SIG-M5 treated with dmso at 0.1 percent for 504 hours (cell line): ENCODE measurements around the gene GLCE.
"Not testable (repeated sequence)": the region's sequence is repeated elsewhere in the genome, so short reads cannot be mapped to it uniquely, and the experiment has no call there.

Experiments
- DNase-seq: peaks from one replicate; lab custom pipeline; 2025; ENCODE audit not compliant: unreplicated experiment; lab: John Stamatoyannopoulos, UW

The GLCE gene

DNA sequence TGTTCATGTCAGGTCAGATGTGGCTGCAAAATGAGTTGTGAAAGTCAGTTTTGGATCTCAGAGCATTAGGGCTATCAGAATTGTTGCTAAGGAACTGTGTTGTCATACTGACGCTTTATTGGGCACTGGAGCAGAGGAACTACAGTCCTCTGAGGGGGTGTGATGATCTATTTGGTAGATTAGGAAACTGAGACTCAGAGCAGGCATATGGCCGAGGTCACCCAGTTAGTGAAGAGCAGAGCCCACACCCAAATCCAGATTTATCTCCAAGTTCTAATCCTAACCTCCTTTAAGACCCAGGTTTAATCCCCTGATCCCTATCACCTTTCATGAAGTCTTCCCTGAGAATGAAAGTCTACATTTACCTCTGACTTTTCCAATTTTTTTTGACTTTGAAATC, 25.6 kb upstream of the GLCE start:
- no peak for DNase-seq

DNA sequence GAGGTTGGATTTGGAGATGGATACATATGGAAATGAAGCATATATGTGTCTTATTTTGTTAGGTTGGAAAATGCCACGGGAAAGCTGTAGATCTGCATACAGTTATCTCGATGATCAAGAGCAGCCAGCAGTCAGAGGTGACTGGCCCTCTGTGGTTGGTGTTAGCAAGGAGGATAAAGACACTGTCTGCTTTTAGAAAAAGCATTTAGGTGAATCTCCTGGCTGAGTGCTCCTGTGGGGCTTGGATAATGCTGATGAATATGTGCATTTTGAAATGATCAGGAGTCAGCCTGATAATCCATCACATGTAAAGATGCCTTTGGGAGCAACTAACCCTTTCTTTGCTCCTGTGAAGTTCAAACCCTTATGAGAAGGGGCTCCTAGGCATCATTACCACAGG, 24.9 kb upstream of the GLCE start:
- no peak for DNase-seq

DNA sequence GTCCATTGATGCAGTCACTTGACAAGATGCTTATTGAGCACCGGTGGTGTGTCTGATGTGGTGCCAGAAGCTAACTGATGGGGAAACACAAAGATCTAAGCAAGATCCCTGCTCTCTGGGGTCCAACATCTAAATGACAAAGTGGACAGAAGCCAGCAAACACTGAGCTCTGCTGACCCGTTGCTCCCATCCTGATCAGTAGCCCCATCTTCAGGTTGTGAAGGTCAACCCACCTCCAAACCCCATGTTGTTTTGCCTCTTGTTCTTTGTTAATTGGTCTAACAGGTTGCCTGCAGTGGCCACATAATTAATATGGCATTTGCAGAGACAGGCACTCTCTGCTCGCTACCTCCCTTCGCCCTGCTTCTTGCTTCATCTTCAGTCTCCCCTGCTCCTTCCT, 21.5 kb upstream of the GLCE start:
- DNase-seq, result no peak

DNA sequence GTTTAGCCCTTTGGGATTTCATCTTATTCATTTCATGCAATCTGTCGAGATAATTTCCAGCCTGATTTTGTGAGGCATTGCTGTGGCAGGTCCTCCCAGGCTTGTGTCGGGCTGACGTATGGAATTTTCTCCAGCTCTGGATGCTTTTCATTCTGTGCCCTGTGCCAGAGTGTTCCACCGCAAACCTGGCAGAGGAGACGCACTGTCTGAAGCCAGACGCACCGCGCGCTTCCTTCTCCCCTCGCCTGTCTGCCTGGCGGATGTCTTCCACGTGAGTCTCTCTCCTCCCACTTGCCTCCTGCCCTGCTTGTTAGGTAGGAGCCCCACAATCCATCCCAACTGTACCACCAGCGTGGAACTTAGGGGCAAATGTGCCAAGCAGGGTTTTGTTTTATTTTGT, 20.1 kb upstream of the GLCE start:
- no peak for DNase-seq

DNA sequence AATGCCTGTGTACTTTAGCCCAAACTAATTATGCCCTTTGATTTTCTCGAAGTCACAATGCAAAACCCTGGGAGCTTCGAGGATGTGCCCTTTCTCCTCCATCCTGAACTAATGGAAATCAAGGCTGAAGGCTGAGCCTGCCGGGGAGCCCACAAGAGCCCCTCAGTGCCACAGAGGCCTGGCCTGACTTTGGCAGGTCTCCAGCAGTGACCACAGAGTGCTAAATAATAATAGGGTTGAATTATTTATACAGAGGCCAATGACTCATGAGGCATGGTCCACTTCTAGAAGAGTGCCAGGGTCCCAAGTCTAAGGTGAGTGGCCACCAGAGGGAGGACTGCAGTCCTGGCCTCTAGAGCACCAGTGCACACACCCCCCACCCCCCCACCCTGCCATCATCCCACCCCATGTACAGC, 19.1 kb upstream of the GLCE start:
- DNase-seq, result no peak

DNA sequence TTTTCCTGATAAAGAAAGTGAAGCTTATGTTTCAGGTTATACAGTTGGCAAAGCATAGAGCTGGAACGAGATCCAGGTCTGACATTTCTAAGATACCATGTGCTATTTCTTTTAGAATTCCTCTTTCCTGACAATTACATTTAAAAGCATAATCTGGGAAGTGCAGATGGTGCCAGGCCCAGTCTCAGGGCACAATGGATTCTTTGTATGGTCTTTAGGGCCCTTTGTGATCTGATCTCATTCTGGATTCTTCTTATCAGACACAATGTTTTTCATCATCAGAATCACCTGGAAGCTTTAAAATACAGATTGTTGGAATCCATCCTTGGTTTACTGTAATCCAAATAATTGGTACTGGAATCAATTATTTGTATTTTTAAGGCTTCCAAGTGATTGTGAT, 18.6 kb upstream of the GLCE start:
- DNase-seq, result no peak

DNA sequence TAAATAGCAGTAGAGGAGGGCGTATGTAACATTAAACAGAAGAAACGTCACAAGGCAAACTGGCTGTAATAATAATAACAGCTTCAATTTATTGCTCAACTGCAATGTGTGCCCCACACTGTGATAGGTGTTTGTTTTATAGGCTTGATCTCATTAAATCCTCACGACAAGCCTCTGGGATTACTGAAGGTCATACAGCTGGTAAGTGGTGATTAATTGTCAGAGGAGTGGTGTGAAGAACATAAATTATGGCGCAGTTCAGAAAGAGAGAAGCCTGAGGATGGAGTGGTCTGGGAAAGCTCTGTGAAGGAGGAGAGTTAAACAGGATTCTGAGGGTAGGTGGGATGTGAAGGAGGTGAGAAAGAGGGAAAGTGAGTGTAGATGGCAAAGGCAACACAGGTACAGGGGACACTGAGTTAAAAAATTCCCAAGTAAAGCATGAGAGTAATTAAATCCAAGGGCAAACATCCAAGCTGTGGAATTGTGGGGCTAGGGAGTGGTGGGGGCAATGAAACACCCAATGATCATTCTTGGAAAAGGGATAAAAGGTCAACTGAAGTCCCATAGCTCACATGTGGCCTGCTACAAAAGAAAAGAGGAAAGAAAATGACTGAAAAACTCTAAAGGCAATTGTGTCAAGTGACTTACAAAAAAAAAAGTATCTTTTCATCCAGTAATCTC, 16.5 kb upstream of the GLCE start:
- no peak for DNase-seq

DNA sequence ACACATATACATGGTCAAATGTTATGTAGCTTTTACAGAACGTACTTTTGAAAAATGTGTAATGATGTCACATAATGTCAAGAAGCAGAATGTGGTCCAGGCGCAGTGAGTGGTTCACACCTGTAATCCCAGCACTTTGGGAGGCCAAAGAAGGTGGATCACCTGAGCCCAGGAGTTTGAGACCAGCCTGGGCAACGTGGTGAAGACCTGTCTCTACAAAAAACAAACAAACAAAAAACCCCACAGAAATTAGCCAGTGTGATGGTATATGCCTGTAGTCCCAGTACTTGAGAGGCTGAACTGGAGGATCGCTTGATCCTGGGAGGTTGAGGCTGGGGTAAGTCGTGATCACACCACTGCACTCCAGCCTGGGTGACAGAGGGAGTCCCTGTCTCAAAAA, 15.9 kb upstream of the GLCE start:
- DNase-seq, result no peak

DNA sequence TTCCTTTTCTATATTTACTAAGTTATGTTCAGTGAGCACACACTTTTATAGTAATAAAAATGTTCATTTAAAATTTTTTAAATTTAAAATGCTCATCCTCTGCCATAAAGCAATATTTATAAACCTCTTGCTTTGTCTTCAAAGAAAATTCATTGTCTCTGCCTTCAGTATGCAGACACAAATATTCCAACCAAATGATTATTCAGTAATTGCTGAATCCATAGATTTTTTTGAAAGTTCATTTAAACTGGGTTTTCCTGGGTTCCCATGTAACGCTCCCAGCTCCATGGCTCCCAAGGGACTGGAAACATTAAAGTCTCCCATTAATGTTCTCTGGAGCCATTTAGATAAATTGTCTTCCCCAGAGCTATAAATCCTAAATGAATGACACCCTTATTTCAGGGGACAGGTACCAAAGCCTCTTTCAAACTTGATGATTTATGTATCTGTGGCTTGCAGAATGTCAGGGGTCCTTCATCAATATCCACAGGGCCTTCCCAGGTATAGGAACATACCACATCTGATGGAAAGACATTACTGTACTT, 15.2 kb upstream of the GLCE start:
- DNase-seq, result no peak

DNA sequence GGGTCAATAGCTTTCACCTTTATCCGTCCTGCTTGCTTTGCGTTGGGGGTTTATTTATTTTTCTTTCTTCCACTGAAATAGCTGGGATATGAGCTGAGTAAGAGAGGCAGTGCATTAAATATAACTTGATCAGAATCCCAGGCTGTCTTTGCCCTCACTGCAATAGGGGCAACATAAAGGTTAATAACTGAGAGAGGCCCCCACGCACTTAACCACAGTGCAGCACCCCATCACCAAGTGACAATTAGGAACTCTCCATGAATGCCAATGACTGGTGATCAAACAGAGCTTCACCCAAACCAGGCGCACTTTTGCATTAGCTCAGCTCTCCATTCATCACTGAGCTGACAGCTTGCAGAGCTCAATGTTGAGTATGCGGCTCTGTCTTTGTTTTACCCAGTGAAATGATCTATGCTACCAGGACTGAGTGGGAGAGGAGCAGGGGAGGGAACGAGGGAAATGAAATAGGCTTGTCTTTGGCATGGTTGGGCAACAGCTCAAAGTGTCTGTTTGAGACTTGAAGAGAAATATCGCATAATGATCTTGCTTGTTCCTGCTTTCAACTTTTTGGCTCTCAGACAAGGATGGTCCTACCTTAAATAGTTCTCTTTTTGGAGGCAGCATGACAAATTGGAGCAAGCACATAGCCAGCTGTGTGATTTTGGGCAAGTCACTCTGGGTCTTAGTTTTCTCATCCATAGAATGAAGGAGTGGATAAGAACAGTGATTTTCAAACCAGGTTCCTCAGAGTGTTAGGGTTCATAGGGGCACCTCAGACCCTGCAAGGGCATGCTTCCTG, 14.5 kb upstream of the GLCE start:
- DNase-seq, result no peak

DNA sequence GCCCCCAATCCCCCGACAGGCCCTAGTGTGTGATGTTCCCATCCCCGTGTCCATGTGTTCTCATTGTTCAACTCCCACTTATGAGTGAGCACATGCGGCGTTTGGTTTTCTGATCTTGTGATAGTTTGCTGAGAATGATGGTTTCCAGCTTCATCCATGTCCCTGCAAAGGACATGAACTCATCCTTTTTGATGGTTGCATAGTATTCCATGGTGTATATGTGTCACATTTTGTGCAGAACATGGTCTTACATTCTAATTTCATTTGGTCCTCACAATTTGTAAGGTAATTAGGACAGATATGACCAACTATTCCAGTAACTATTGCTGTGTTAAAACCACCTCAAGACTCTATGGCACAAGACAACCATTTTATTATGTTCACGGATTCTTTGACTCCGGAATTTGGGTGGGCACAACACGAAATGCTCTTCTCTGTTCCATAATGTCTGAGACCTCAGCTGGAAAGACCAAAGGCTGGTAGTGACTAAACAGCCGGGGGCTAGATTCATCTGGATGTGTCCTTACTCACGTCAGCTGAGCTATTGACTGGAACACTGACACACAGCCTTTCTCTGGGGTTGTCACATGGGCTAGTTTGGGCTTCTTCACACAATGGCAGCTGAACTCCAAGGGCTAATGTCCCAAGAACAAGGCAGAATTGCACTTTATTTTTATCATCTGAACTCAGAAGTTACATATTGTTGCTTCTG, 13.6 kb upstream of the GLCE start:
- DNase-seq, result no peak

DNA sequence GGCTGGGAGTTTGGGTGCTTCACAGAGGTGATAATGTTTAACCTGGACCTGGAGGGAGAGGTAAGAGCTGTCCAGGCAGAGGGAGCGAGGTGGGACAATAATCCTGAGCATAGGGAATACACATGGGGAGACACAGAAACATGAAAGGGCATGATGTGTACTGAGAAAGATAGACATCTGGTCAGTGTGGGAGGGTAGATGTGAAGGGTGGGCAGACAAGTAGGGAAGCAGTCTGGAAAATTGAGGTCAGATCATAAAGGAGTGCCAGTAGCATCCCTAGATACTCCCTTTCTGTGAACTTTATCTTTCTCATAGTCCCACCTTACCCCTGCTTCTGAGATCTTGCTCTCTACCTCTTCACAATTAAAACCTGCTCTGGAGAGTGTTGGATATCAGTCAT, 12.0 kb upstream of the GLCE start:
- DNase-seq, result no peak

DNA sequence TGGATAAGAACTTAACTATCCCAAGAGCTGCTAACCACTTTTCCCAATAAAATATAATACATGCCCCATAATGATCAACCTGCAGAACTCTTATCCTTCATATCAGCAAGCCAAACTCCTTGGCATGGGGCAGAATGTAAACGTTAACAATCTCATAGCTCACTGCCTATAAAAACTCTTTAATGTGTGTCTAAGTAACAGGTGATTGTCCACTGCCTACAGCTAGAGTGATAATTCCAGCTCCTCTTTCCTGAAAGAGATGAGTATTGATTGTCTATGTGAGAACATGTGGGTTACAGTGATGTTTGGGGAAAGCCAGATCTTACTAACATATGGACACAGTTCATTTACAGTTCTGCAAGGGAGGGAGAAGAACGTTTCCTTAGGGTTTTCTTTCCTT, 11.3 kb upstream of the GLCE start:
- DNase-seq, result no peak

DNA sequence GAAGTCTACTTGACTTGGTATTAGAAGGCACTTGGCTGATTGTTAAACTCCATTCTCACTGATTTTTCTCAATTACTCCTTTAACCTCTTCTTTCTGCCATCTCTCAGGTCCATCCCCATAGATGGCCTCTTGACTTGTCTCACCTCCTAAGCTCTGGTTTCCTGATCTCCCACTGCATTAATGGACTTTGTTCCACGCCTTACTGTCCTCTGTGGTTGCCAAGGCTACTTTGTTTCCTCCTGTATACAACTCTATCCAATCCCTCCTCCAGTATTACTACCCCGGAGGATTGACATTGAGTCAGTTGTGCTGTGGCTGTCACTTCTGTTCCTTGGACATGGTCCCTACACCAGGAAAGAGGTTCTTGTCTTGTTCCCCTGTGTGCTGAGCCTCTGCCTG, 10.6 kb upstream of the GLCE start:
- no peak for DNase-seq

DNA sequence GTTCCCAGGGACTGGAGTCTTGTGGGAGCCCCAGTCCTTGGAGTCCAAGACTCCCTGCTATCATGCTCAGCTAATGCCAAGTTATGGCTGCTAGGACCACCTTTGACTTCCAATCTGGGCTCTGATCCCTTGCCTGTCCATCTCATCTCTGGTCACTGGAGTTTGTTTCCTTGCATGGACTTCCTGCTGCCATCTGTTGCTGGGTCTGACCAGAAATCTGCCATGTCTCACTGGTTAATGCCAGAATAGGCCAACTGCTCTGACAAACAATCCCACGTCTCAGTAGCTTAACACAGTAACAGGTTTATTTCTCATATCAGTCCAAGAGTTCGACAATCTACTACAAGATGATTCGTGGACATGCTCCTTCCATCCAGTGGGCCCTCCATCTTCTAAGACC, 10.1 kb upstream of the GLCE start:
- no peak for DNase-seq

DNA sequence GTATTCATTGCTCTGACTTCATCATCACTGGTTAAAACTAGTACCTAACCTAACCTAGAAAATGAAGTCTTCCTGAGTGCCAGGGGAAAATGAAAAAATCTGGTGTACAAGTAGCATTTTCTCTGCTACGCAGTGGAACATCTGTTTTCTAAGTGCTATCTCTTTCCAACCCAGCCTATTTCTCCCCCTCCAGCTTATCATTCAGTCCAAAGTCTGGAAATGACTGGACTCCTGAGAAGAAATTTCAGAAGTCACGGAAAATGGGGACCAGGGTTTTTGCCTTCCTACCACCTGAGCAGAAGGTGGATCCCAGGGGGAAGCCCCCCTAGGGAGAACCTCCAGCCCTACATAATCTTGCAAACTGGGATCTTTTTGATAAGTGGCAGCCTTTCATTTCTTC, 9.6 kb upstream of the GLCE start:
- DNase-seq, result no peak

DNA sequence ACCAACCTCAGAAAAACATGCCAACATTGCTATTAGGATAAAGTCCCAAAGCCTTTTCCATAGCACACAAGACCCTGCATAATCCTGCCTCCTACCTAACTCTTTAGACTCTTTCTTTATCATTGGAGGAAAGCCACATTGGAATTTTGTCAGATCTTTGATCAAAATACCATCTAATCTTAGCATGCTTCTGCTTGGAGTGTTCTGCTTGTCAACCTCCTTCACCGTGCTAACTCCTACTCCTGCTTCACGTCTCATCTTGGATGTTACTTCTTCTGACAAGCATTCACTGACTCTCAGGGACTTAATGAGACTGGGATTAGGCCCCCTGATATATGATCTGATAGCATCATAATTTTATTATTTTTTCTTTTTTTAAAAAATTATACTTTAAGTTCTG, 7.4 kb upstream of the GLCE start:
- no peak for DNase-seq

DNA sequence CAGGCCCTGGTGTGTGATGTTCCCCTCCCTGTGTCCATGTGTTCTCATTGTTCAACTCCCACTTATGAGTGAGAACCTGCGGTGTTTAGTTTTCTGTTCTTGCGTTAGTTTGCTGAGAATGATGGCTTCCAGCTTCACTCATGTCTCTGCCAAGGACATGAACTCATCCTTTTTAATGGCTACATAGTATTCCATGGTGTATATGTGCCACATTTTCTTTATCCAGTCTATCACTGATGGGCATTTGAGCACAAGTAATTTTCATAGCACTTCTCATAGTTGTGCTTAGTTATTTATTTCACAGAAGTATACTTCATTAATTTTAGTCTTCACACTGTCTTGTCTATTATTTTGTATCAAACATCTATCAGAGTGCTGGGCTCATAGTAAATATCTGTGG, 6.8 kb upstream of the GLCE start:
- not testable (repeated sequence) for DNase-seq

DNA sequence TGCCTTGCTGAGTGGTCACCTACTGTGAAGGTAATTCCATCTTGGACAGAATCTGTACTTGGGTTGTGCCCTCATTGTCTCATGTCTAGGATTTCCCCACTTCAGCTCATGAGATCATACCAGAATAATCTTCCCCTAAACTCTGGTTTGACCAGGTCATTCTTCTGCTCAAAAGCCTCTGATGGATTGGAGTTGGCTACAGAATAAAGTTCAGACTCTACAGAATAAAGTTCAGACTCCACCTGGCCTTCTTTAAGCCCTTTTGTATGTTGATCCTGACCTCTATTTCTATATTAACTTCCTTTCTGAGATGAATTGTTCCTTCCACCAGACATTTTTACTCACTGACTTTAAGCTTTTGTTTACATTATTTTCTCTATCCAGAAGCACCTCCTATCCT, 6.4 kb upstream of the GLCE start:
- no peak for DNase-seq

DNA sequence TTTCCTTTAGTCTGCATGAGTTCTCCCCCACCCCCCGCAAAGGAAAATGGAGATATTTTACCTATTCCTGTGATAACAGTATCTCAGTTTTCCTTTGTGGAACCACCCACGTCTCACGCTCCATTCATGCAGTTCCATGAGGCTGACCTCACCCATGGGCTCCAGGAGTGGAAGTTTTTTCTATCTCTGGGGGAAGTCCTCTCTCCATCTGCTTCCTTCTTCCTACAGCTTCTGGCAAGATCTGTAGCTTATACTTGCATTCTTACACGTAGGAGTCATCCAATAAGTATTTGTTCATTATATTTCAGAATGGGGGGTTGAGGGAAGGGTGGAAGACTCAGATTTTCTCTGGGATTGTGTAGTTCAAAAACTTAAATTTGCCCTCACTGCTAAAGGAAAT, 5.8 kb upstream of the GLCE start:
- no peak for DNase-seq

DNA sequence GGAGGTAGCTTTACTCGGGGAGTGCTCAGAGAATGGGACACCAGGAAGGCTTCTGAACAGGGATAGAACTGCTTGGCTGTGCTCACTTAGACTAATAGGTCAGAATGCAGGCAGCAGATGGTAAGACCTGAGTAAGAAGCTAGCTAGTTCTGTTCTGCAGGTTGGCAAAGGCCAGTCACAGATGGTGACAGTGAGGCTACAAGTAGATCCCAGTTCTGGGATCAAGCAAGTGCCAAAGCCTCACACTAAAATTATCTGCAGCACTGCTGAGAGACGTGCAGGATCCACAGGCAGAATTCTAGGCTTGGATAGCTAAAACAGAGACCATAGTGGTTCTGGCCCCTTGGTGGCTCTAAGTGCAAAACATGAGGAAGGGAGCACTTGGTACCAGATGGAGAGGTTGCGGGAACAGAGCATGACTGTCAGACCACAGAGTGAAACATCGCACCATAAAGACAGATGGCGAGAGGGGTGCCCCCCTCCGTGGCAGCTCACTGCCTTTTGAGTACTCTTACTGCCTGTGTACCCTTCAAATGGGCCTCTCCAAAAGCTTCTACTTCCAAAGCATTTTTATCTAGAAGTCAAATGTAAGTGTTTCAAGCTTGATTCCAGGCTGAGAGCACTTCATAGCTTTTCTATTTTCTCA, 3.6 kb upstream of the GLCE start:
- DNase-seq, result no peak
